Naive thymus-derived CD4-positive, alpha-beta T cell (primary cell): Measurements from ENCODE around the gene ANKIB1. TPM values are rescaled to one million over a fixed set of nuclear protein-coding genes. Genes with fewer than 3 reads are reported as not detected.

ENCODE experiments used
- ATAC-seq: fragments of 150-1000 bp; cut with Tn5 transposase; 2 replicates; pipeline ENCODE4 v1.10.0; 2021; ENCODE audit warnings: mild to moderate bottlenecking, moderate library complexity
- CTCF ChIA-PET: fragments of 350-600 bp; sonication (Branson Sonifier 250); formaldehyde crosslinking; loops from one replicate; lab custom pipeline; 2021; ENCODE audit warnings: antibody characterized with exemption; lab: Charles Lee
- POLR2A ChIA-PET: fragments of 350-600 bp; sonication (Branson Sonifier 250); formaldehyde crosslinking; loops from one replicate; lab custom pipeline; 2021; ENCODE audit warnings: antibody characterized with exemption, inconsistent platforms; lab: Charles Lee
- DNase-seq, 9 donors: peaks; one replicate each; pipeline versions ENCODE4 v3.0.0 to v3.0.0-alpha.2; 2020 to 2022; ENCODE audit warnings: mixed read lengths in 1 of 9
- H3K27ac ChIP-seq: one replicate; pipeline ENCODE4 v1.7.0; 2013; ENCODE audit warnings: mild to moderate bottlenecking, low read depth, low read length, moderate library complexity
- H3K27me3 ChIP-seq, 2 donors: one replicate each; pipeline ENCODE4 v1.7.0; 2013; ENCODE audit warnings: low read length in 2 of 2, mild to moderate bottlenecking in 2 of 2, moderate library complexity in 2 of 2; ENCODE audit not compliant: control insufficient read depth in 2 of 2, insufficient read depth in 2 of 2
- H3K36me3 ChIP-seq, 3 experiments: 1 replicate in 2 of 3; 2 replicates in 1 of 3; pipeline ENCODE4 v1.7.0; 2013; ENCODE audit warnings: low read length in 3 of 3, mild to moderate bottlenecking in 3 of 3, moderate library complexity in 1 of 3; ENCODE audit not compliant: insufficient read depth in 3 of 3, control insufficient read depth in 2 of 3
- H3K4me1 ChIP-seq, 2 donors: one replicate each; pipeline ENCODE4 v1.7.0; 2013; ENCODE audit warnings: low read length in 2 of 2, mild to moderate bottlenecking in 2 of 2, moderate library complexity in 1 of 2; ENCODE audit not compliant: control insufficient read depth in 2 of 2, insufficient read depth in 2 of 2
- H3K4me3 ChIP-seq: 2 replicates; pipeline ENCODE4 v1.7.0; 2013; ENCODE audit warnings: mild to moderate bottlenecking, low read length
- H3K9me3 ChIP-seq, 3 experiments: 1 replicate in 2 of 3; 2 replicates in 1 of 3; pipeline ENCODE4 v1.7.0; 2013; ENCODE audit warnings: low read length in 3 of 3; ENCODE audit not compliant: control insufficient read depth in 2 of 3
- H3K27ac Mint-ChIP-seq, 9 donors: one replicate each; pipeline ENCODE4 v1.8.0; 2020 to 2022; ENCODE audit warnings: mixed read lengths in 9 of 9, mild to moderate bottlenecking in 8 of 9, moderate library complexity in 5 of 9, inconsistent platforms in 2 of 9
- H3K27me3 Mint-ChIP-seq, 5 donors: one replicate each; pipeline ENCODE4 v1.8.0; 2021 to 2022; ENCODE audit warnings: mixed read lengths in 5 of 5, mild to moderate bottlenecking in 1 of 5
- H3K36me3 Mint-ChIP-seq, 5 donors: one replicate each; pipeline ENCODE4 v1.8.0; 2020 to 2022; ENCODE audit warnings: mixed read lengths in 5 of 5, mild to moderate bottlenecking in 3 of 5, inconsistent platforms in 1 of 5
- H3K4me1 Mint-ChIP-seq, 7 donors: one replicate each; pipeline ENCODE4 v1.8.0; 2020 to 2022; ENCODE audit warnings: mixed read lengths in 7 of 7, mild to moderate bottlenecking in 3 of 7, inconsistent platforms in 1 of 7
- H3K4me3 Mint-ChIP-seq, 10 donors: one replicate each; pipeline ENCODE4 v1.8.0; 2020 to 2022; ENCODE audit warnings: mild to moderate bottlenecking in 10 of 10, mixed read lengths in 10 of 10, moderate library complexity in 6 of 10, inconsistent platforms in 2 of 10
- H3K9me3 Mint-ChIP-seq, 11 donors: one replicate each; pipeline ENCODE4 v1.8.0; 2020 to 2022; ENCODE audit warnings: mixed read lengths in 11 of 11, mild to moderate bottlenecking in 4 of 11, inconsistent platforms in 1 of 11, moderate library complexity in 1 of 11
- intact Hi-C, 2 donors: fragments of 100-400 bp; cut with micrococcal nuclease; formaldehyde crosslinking; loops; one replicate each; pipeline ENCODE4 v1.15.1; 2023
- polyA plus RNA-seq, 2 donors: library from polyadenylated mRNA; unstranded; fragments of 300-500 nt; fragmentation: Illumina TruSeq; gene quantifications; one replicate each; pipeline ENCODE4 v1.2.3, GENCODE V29; 2021
- total RNA-seq, 6 experiments: library from RNA in 5 of 6; stranded (reverse) in 5 of 6; gene quantifications; 1 replicate in 5 of 6; 2 replicates in 1 of 6; pipeline ENCODE4 v1.2.3 and lab custom pipeline; 2021 to 2026

The ANKIB1 gene
- total and polyA plus RNA-seq, 7 experiments from 2014 or later = 5.8 to 98.6 (median 67.6) TPM

DNA sequence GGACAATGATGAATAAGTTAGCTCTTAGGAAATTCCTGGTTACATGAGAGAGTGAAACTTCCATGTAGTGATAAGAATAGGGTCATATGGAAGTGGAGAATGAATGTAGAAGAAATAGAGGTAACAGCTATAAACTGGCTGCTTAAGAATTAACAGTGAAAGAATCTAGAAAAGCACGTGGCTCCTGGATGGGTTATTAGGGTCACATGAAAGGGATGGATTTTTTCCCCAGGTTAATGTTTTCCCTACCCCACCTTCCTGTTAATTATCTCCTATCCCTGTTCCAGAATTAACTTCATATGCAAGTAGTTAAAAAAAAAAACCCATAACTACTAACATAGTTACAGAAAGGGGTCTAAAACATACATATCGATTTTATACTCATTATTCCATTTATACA, 58.0 kb downstream of the ANKIB1 start:
- Histone ChIP-seq H3K4me3 (no peak overlapping the region), H3K27me3 (no peaks in the 10 kb centered on the region), H3K36me3 (peaks cover 0 to 6% (median 0%) of the 10 kb centered on the region in 3 experiments), H3K9me3 (no peaks in the 10 kb centered on the region), H3K27ac (no peak overlapping the region), H3K4me1 (no peaks in the 10 kb centered on the region)
- DNase-seq (no peak), ATAC-seq (no peak)
- ChIA-PET CTCF (no interaction called here), POLR2A (no interaction called here)
- Mint-ChIP-seq H3K4me1 (peaks cover 0 to 12% (median 0%) of the 10 kb centered on the region in 7 donors), H3K4me3 (no peak overlapping the region), H3K27me3 (no peaks in the 10 kb centered on the region), H3K36me3 (peaks cover 3 to 41% (median 26%) of the 10 kb centered on the region in 5 donors), H3K27ac (no peak overlapping the region), H3K9me3 (no peaks in the 10 kb centered on the region)
- intact Hi-C loops = no loop called here

DNA sequence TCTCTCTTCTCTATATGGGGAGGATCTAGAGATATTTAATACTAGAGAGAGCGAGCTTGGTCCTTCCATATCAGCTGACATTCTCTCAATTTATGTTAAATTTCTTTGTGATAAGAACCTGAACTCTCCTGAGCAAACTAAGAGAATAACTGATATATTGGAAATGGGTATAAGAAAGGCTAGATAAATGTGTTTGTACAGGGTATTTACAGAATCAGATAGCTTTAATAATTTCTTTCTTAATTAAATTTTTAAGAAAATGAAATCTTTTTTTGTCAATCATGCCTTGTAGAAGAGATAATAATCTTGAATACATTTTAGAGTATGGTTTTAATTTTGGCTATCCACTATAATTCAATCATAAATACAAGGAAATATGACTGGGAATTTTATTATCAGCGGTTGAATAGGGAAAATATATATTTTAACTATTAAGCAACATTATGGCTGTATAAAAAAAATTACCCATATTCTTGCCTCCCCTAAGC, 58.7 kb downstream of the ANKIB1 start:
- no peaks in the 10 kb centered on the region for H3K27me3 Mint-ChIP-seq
- peaks cover 3 to 40% (median 20%) of the 10 kb centered on the region in 5 donors for H3K36me3 Mint-ChIP-seq
- Histone ChIP-seq H3K36me3 (peaks cover 0 to 6% (median 3%) of the 10 kb centered on the region in 3 experiments), H3K27me3 (no peaks in the 10 kb centered on the region), H3K9me3 (no peaks in the 10 kb centered on the region), H3K4me1 (no peaks in the 10 kb centered on the region), H3K27ac (no peak overlapping the region), H3K4me3 (no peak overlapping the region)
- no peaks in the 10 kb centered on the region for H3K9me3 Mint-ChIP-seq
- H3K4me1 Mint-ChIP-seq = peaks cover 0 to 12% (median 0%) of the 10 kb centered on the region in 7 donors
- H3K27ac Mint-ChIP-seq = no peak overlapping the region
- intact Hi-C loops = no loop called here
- ChIA-PET CTCF (no interaction called here), POLR2A (no interaction called here)
- no peak for DNase-seq
- no peak for ATAC-seq
- H3K4me3 Mint-ChIP-seq = no peak overlapping the region

DNA sequence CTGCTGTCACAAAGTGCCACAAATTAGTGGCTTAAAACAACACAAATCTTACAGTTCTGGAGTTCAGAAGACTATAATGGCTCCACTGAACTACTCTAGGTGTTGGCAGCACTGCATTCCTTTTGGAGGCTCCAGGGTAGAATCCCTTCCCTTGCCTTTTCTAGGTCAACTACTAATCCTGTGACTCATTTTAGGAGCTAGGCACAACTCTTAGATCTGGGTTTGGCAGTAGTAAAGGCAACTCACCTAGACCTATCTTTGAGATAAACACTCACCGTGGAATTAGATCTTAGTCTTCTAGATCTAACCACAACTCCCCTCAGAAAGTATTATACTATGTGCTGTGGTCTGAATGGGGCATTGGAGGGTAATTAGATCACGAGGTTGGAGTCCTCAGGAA, 60.4 kb downstream of the ANKIB1 start:
- POLR2A ChIA-PET = no interaction called here

DNA sequence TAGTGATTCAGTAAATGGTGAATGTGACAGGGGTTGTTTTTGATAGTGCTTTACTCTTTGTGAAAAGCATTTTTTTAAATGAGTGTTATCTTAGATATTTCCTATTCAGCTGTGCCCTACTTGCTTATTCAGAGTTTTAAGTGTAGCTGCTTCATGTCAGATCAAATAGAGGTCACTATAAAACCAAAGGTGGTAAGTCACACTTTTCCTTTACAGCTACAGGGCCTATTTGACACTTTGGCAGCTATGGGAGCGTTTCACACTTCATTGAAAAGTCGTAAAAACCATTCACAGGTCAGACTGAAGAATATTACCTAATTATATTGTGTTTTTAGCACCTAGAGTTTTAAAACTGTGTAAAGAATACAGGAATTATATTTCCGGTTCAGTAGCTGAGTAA, 67.3 kb downstream of the ANKIB1 start:
- Mint-ChIP-seq H3K4me1 (peaks cover 0 to 7% (median 0%) of the 10 kb centered on the region in 7 donors), H3K27ac (no peak overlapping the region), H3K4me3 (no peak overlapping the region), H3K27me3 (no peaks in the 10 kb centered on the region), H3K9me3 (no peaks in the 10 kb centered on the region), H3K36me3 (peaks cover 0 to 26% (median 4%) of the 10 kb centered on the region in 5 donors)
- peaks cover 0 to 3% (median 0%) of the 10 kb centered on the region in 3 experiments for H3K36me3 ChIP-seq
- H3K27me3 ChIP-seq = no peaks in the 10 kb centered on the region
- ChIA-PET CTCF (no interaction called here), POLR2A (no interaction called here)
- peak; percentile 55 for ATAC-seq
- H3K9me3 ChIP-seq = no peaks in the 10 kb centered on the region
- H3K4me1 ChIP-seq = no peaks in the 10 kb centered on the region
- no peak for DNase-seq
- no peak overlapping the region for H3K27ac ChIP-seq
- no peak overlapping the region for H3K4me3 ChIP-seq
- intact Hi-C loops = no loop called here

More for the DNA sequence above, 60.4 kb downstream of the ANKIB1 start:
- CTCF ChIA-PET = no interaction called here
- no peak overlapping the region for H3K4me3 Mint-ChIP-seq
- DNase-seq (no peak), ATAC-seq (no peak)
- H3K36me3 ChIP-seq = peaks cover 0 to 6% (median 3%) of the 10 kb centered on the region in 3 experiments
- no peaks in the 10 kb centered on the region for H3K27me3 Mint-ChIP-seq
- intact Hi-C loops = no loop called here
- H3K4me3 ChIP-seq = no peak overlapping the region
- H3K36me3 Mint-ChIP-seq = peaks cover 3 to 38% (median 13%) of the 10 kb centered on the region in 5 donors
- no peaks in the 10 kb centered on the region for H3K4me1 ChIP-seq
- no peaks in the 10 kb centered on the region for H3K27me3 ChIP-seq
- H3K4me1 Mint-ChIP-seq = peaks cover 0 to 12% (median 0%) of the 10 kb centered on the region in 7 donors
- no peaks in the 10 kb centered on the region for H3K9me3 Mint-ChIP-seq
- H3K27ac ChIP-seq = no peak overlapping the region
- no peaks in the 10 kb centered on the region for H3K9me3 ChIP-seq
- no peak overlapping the region for H3K27ac Mint-ChIP-seq

DNA sequence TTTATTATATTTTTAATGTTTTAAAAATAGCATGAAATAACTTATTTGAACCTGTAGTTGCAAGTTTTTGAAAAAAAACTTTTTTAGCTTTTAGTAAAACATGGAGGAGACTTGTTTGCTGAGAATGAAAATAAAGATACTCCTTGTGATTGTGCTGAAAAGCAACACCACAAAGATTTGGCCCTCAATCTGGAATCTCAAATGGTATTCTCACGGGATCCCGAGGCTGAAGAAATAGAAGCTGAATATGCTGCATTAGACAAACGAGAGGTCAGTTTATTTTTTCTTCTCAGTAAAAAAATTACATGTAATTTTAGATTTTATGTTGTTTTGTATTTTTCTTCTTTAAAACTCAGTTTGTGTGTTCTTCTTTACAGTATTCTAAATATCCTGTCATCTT, 73.5 kb downstream of the ANKIB1 start:
- no peak overlapping the region for H3K27ac ChIP-seq
- no peak overlapping the region for H3K4me3 ChIP-seq
- DNase-seq (no peak), ATAC-seq (no peak)
- H3K27me3 ChIP-seq = no peaks in the 10 kb centered on the region
- H3K4me3 Mint-ChIP-seq = no peak overlapping the region
- no peaks in the 10 kb centered on the region for H3K27me3 Mint-ChIP-seq
- peaks cover 6 to 24% (median 14%) of the 10 kb centered on the region in 5 donors for H3K36me3 Mint-ChIP-seq
- ChIA-PET CTCF (no interaction called here), POLR2A (no interaction called here)
- intact Hi-C loops = no loop called here
- no peaks in the 10 kb centered on the region for H3K9me3 Mint-ChIP-seq
- no peaks in the 10 kb centered on the region for H3K4me1 ChIP-seq
- H3K36me3 ChIP-seq = peaks cover 0 to 8% (median 0%) of the 10 kb centered on the region in 3 experiments
- H3K4me1 Mint-ChIP-seq = peaks cover 0 to 7% (median 0%) of the 10 kb centered on the region in 7 donors
- H3K9me3 ChIP-seq = no peaks in the 10 kb centered on the region
- no peak overlapping the region for H3K27ac Mint-ChIP-seq

DNA sequence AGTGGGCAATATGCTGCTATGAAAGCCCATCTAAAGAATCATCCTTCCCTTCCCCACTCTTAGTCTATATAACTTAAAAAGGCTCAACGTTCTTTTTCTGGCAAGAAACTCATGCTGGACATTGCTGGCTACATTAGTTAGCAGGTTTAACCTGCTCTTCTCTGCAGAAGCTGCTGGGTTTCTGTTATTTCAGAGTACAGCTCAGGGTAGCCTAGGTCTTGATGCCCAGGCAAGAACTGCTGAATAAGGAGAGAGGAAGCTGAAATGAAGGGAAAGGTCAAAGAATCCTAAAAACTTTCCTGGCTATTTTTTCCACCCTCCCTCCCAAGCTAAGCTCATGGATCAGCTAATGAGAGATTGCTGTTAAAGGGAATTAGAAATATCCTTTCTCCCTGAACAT, 79.4 kb downstream of the ANKIB1 start:
- ChIA-PET CTCF (no interaction called here), POLR2A (no interaction called here)
- Histone ChIP-seq H3K27ac (no peak overlapping the region), H3K4me1 (no peaks in the 10 kb centered on the region), H3K9me3 (no peaks in the 10 kb centered on the region), H3K27me3 (no peaks in the 10 kb centered on the region), H3K4me3 (no peak overlapping the region), H3K36me3 (peaks cover 0 to 12% (median 0%) of the 10 kb centered on the region in 3 experiments)
- peaks cover 11 to 37% (median 17%) of the 10 kb centered on the region in 5 donors for H3K36me3 Mint-ChIP-seq
- intact Hi-C loops = no loop called here
- H3K27me3 Mint-ChIP-seq = no peaks in the 10 kb centered on the region
- no peak for ATAC-seq
- no peak for DNase-seq
- H3K27ac Mint-ChIP-seq = peak overlapping the region in 1 of 9 donors; percentile 6
- H3K9me3 Mint-ChIP-seq = no peaks in the 10 kb centered on the region
- peaks cover 0 to 12% (median 8%) of the 10 kb centered on the region in 7 donors for H3K4me1 Mint-ChIP-seq
- no peak overlapping the region for H3K4me3 Mint-ChIP-seq

DNA sequence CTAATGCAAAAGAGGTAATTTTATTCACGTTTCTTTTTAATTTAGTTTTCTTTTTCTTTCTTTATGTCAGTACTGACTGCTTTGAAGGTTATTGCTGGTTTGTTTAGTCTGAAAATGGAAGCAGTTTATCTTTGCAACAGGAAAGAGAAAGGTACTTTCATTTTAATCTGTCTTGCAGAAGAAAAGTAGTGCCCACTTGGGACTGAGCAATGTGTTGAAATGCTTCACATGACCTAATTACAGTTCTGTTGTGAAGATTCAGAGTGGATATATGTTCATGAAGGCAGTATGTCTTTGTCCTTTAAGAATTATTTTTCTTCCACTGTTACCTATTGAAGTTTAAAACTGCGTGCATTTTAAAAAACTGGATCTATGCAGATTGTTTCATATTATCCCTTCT, 80.1 kb downstream of the ANKIB1 start:
- POLR2A ChIA-PET = no interaction called here
- no peaks in the 10 kb centered on the region for H3K9me3 ChIP-seq

More for the DNA sequence above, 80.1 kb downstream of the ANKIB1 start:
- no peak overlapping the region for H3K27ac Mint-ChIP-seq
- H3K4me1 Mint-ChIP-seq = peaks cover 0 to 12% (median 5%) of the 10 kb centered on the region in 7 donors
- H3K4me3 Mint-ChIP-seq = no peak overlapping the region
- peaks cover 0 to 7% (median 0%) of the 10 kb centered on the region in 3 experiments for H3K36me3 ChIP-seq
- no peak overlapping the region for H3K4me3 ChIP-seq
- ATAC-seq = no peak
- no peak overlapping the region for H3K27ac ChIP-seq
- intact Hi-C loops = no loop called here
- no peaks in the 10 kb centered on the region for H3K27me3 ChIP-seq
- H3K27me3 Mint-ChIP-seq = no peaks in the 10 kb centered on the region
- no peak for DNase-seq
- peaks cover 9 to 31% (median 11%) of the 10 kb centered on the region in 5 donors for H3K36me3 Mint-ChIP-seq
- H3K9me3 Mint-ChIP-seq = no peaks in the 10 kb centered on the region
- CTCF ChIA-PET = no interaction called here
- no peaks in the 10 kb centered on the region for H3K4me1 ChIP-seq
